Measurements from ENCODE around the gene SEC24B. TPM values are rescaled to one million over a fixed set of nuclear protein-coding genes. Genes with fewer than 3 reads are reported as not detected.
"Not testable (repeated sequence)": the region's sequence is repeated elsewhere in the genome, so short reads cannot be mapped to it uniquely, and the experiment has no call there.

The SEC24B gene
- total and polyA plus RNA-seq, 4 donors, result 7.3 to 40.8 (median 24.7) TPM

GRCh38 chr4:109562457-109563239 lies 129.0 kb downstream of the SEC24B start:
- intact Hi-C loops (cut with DNase I), result loop anchor here in 1 of 2 donors (10.0 kb wide), 1 partner anchor 128 kb away; the partner anchor contains the start of gene SEC24B
- Histone ChIP-seq H3K36me3 (ENCODE audit: control insufficient read depth in 1 of 2, insufficient read depth in 2 of 2, low read length in 1 of 2) (no peaks in the 10 kb centered on the region), H3K27ac (ENCODE audit: low read depth in 1 of 2, low read length in 2 of 2) (no peak overlapping the region), H3K9me3 (ENCODE audit: control insufficient read depth, low read length) (no peaks in the 10 kb centered on the region), H3K27me3 (ENCODE audit: control insufficient read depth in 1 of 2, insufficient read depth in 2 of 2, low read length in 1 of 2) (no peaks in the 10 kb centered on the region), H3K4me1 (ENCODE audit: control insufficient read depth in 1 of 2, insufficient read depth in 2 of 2, low read length in 2 of 2) (no peaks in the 10 kb centered on the region), H3K4me3 (ENCODE audit: low read length in 2 of 2) (no peak overlapping the region)
- WGBS, 2 donors, result 94 to 95% methylated on average over 6 of the region's 6 CpGs
- DNase-seq (no peak), ATAC-seq (ENCODE audit: low FRiP score) (no peak)

- Histone ChIP-seq H3K4me3 (ENCODE audit: low read length in 2 of 2) (no peak overlapping the region), H3K4me1 (ENCODE audit: control insufficient read depth in 1 of 2, insufficient read depth in 2 of 2, low read length in 2 of 2) (no peaks in the 10 kb centered on the region), H3K36me3 (ENCODE audit: control insufficient read depth in 1 of 2, insufficient read depth in 2 of 2, low read length in 1 of 2) (no peaks in the 10 kb centered on the region), H3K27me3 (ENCODE audit: control insufficient read depth in 1 of 2, insufficient read depth in 2 of 2, low read length in 1 of 2) (no peaks in the 10 kb centered on the region), H3K27ac (ENCODE audit: low read depth in 1 of 2, low read length in 2 of 2) (no peak overlapping the region), H3K9me3 (ENCODE audit: control insufficient read depth, low read length) (peaks cover 2% of the 10 kb centered on the region)
- intact Hi-C loops (cut with DNase I), result no loop called here
- DNase-seq (no peak), ATAC-seq (ENCODE audit: low FRiP score) (no peak)
- 89 to 94% methylated on average over 3 of the region's 3 CpGs for WGBS, 2 donors
Measured at GRCh38 chr4:109571494-109571893, 137.9 kb downstream of the SEC24B start.

- intact Hi-C loops (cut with DNase I), result no loop called here
- Histone ChIP-seq H3K36me3 (ENCODE audit: control insufficient read depth in 1 of 2, insufficient read depth in 2 of 2, low read length in 1 of 2) (no peaks in the 10 kb centered on the region), H3K27me3 (ENCODE audit: control insufficient read depth in 1 of 2, insufficient read depth in 2 of 2, low read length in 1 of 2) (no peaks in the 10 kb centered on the region), H3K27ac (ENCODE audit: low read depth in 1 of 2, low read length in 2 of 2) (no peak overlapping the region), H3K9me3 (ENCODE audit: control insufficient read depth, low read length) (peaks cover 2% of the 10 kb centered on the region), H3K4me1 (ENCODE audit: control insufficient read depth in 1 of 2, insufficient read depth in 2 of 2, low read length in 2 of 2) (no peaks in the 10 kb centered on the region), H3K4me3 (ENCODE audit: low read length in 2 of 2) (no peak overlapping the region)
- no peak for ATAC-seq (ENCODE audit: low FRiP score)
- WGBS, 2 donors, result 85 to 88% methylated on average over 3 of the region's 3 CpGs
- DNase-seq, result no peak
Measured at GRCh38 chr4:109572154-109572553, 138.5 kb downstream of the SEC24B start.

GRCh38 chr4:109574443-109574850 lies 140.8 kb downstream of the SEC24B start:
- no peak for DNase-seq
- ATAC-seq (ENCODE audit: low FRiP score), result no peak
- H3K27ac ChIP-seq (ENCODE audit: low read depth in 1 of 2, low read length in 2 of 2), result no peak overlapping the region
- peaks cover 0 to 2% of the 10 kb centered on the region in 2 donors for H3K27me3 ChIP-seq (ENCODE audit: control insufficient read depth in 1 of 2, insufficient read depth in 2 of 2, low read length in 1 of 2)
- peaks cover 2% of the 10 kb centered on the region for H3K9me3 ChIP-seq (ENCODE audit: control insufficient read depth, low read length)
- H3K36me3 ChIP-seq (ENCODE audit: control insufficient read depth in 1 of 2, insufficient read depth in 2 of 2, low read length in 1 of 2), result no peaks in the 10 kb centered on the region
- intact Hi-C loops (cut with DNase I), result no loop called here
- H3K4me1 ChIP-seq (ENCODE audit: control insufficient read depth in 1 of 2, insufficient read depth in 2 of 2, low read length in 2 of 2), result no peaks in the 10 kb centered on the region
- no peak overlapping the region for H3K4me3 ChIP-seq (ENCODE audit: low read length in 2 of 2)
- WGBS, 2 donors, result 57 to 61% methylated on average over 6 of the region's 6 CpGs

- H3K9me3 ChIP-seq (ENCODE audit: control insufficient read depth, low read length), result peaks cover 2% of the 10 kb centered on the region
- no peak for DNase-seq
- no peaks in the 10 kb centered on the region for H3K36me3 ChIP-seq (ENCODE audit: control insufficient read depth in 1 of 2, insufficient read depth in 2 of 2, low read length in 1 of 2)
- H3K4me3 ChIP-seq (ENCODE audit: low read length in 2 of 2), result no peak overlapping the region
- WGBS, 2 donors, result 87% methylated on average over 7 of the region's 7 CpGs
- no peaks in the 10 kb centered on the region for H3K4me1 ChIP-seq (ENCODE audit: control insufficient read depth in 1 of 2, insufficient read depth in 2 of 2, low read length in 2 of 2)
- peaks cover 0 to 2% of the 10 kb centered on the region in 2 donors for H3K27me3 ChIP-seq (ENCODE audit: control insufficient read depth in 1 of 2, insufficient read depth in 2 of 2, low read length in 1 of 2)
- H3K27ac ChIP-seq (ENCODE audit: low read depth in 1 of 2, low read length in 2 of 2), result no peak overlapping the region
- intact Hi-C loops (cut with DNase I), result no loop called here
- ATAC-seq (ENCODE audit: low FRiP score), result no peak
Measured at GRCh38 chr4:109574931-109575804, 141.6 kb downstream of the SEC24B start.

GRCh38 chr4:109576462-109576861 lies 142.8 kb downstream of the SEC24B start:
- WGBS, 2 donors, result 73 to 86% methylated on average over 2 of the region's 2 CpGs
- Histone ChIP-seq H3K36me3 (ENCODE audit: control insufficient read depth in 1 of 2, insufficient read depth in 2 of 2, low read length in 1 of 2) (no peaks in the 10 kb centered on the region), H3K27ac (ENCODE audit: low read depth in 1 of 2, low read length in 2 of 2) (no peak overlapping the region), H3K27me3 (ENCODE audit: control insufficient read depth in 1 of 2, insufficient read depth in 2 of 2, low read length in 1 of 2) (peaks cover 0 to 2% of the 10 kb centered on the region in 2 donors), H3K4me3 (ENCODE audit: low read length in 2 of 2) (no peak overlapping the region), H3K4me1 (ENCODE audit: control insufficient read depth in 1 of 2, insufficient read depth in 2 of 2, low read length in 2 of 2) (no peaks in the 10 kb centered on the region), H3K9me3 (ENCODE audit: control insufficient read depth, low read length) (peaks cover under 1% of the 10 kb centered on the region)
- DNase-seq, result no peak
- ATAC-seq (ENCODE audit: low FRiP score), result peak; percentile 44
- intact Hi-C loops (cut with DNase I), result no loop called here

- Histone ChIP-seq H3K4me3 (ENCODE audit: low read length in 2 of 2) (no peak overlapping the region), H3K27ac (ENCODE audit: low read depth in 1 of 2, low read length in 2 of 2) (no peak overlapping the region), H3K4me1 (ENCODE audit: control insufficient read depth in 1 of 2, insufficient read depth in 2 of 2, low read length in 2 of 2) (no peaks in the 10 kb centered on the region), H3K36me3 (ENCODE audit: control insufficient read depth in 1 of 2, insufficient read depth in 2 of 2, low read length in 1 of 2) (no peaks in the 10 kb centered on the region), H3K9me3 (ENCODE audit: control insufficient read depth, low read length) (no peaks in the 10 kb centered on the region), H3K27me3 (ENCODE audit: control insufficient read depth in 1 of 2, insufficient read depth in 2 of 2, low read length in 1 of 2) (peaks cover 0 to 2% of the 10 kb centered on the region in 2 donors)
- intact Hi-C loops (cut with DNase I), result no loop called here
- ATAC-seq (ENCODE audit: low FRiP score), result no peak
- WGBS, 2 donors, result 84 to 87% methylated on average over 3 of the region's 3 CpGs
- no peak for DNase-seq
Measured at GRCh38 chr4:109578846-109579245, 145.2 kb downstream of the SEC24B start.

- H3K27me3 ChIP-seq (ENCODE audit: control insufficient read depth in 1 of 2, insufficient read depth in 2 of 2, low read length in 1 of 2); H3K4me1 ChIP-seq (ENCODE audit: control insufficient read depth in 1 of 2, insufficient read depth in 2 of 2, low read length in 2 of 2); ATAC-seq (ENCODE audit: low FRiP score); H3K36me3 ChIP-seq (ENCODE audit: control insufficient read depth in 1 of 2, insufficient read depth in 2 of 2, low read length in 1 of 2); H3K27ac ChIP-seq (ENCODE audit: low read depth in 1 of 2, low read length in 2 of 2); DNase-seq; H3K9me3 ChIP-seq (ENCODE audit: control insufficient read depth, low read length); intact Hi-C loops (cut with DNase I); H3K4me3 ChIP-seq (ENCODE audit: low read length in 2 of 2): not testable (repeated sequence)
- 93 to 95% methylated on average over 5 of the region's 5 CpGs for WGBS, 2 donors
Measured at GRCh38 chr4:109579997-109580396, 146.4 kb downstream of the SEC24B start.
